A673 (cell line): Measurements from ENCODE around the gene RHOD.

ENCODE experiments used
- CTCF ChIP-seq: fragments of 300-800, 200-600 bp; sonication (generic); conservative IDR thresholded peaks from 2 replicates; pipeline ENCODE4 v1.5.1; 2017; ENCODE audit warnings: low read depth, mild to moderate bottlenecking, antibody characterized with exemption, low read length, moderate library complexity, mixed read lengths
- EZH2 ChIP-seq: fragments of 200-600 bp; sonication (generic); IDR thresholded peaks from 2 replicates; pipeline ENCODE4 v1.6.1; 2017; ENCODE audit warnings: borderline replicate concordance, low read depth, mild to moderate bottlenecking, mixed read lengths, antibody characterized with exemption, low read length; ENCODE audit not compliant: poor library complexity, severe bottlenecking

GRCh38 chr11:67113231-67113721 lies 56.6 kb downstream of the RHOD start:
- TF ChIP-seq CTCF (no peak), EZH2 (no peak)
